HCT116 (cell line): ENCODE results near the gene AP3S1.

ENCODE experiments used
- ATF3 ChIP-seq: IDR thresholded peaks from 2 replicates; pipeline ENCODE4 v1.6.1; 2012
- CTCF ChIP-seq, 3 experiments: fragments of 200-600 bp in 1 of 3; sonication (generic) in 1 of 3; IDR thresholded peaks in 2 of 3; conservative IDR thresholded peaks in 1 of 3; 2 replicates each; pipeline ENCODE4 v1.5.1; 2012 to 2017; ENCODE audit warnings: low read depth in 2 of 3, low read length in 2 of 3, antibody characterized with exemption in 1 of 3, borderline replicate concordance in 1 of 3, control low read depth in 1 of 3, mild to moderate bottlenecking in 1 of 3, mixed read lengths in 1 of 3, mixed run types in 1 of 3, moderate library complexity in 1 of 3; ENCODE audit not compliant: insufficient read depth in 1 of 3
- EZH2phosphoT487 ChIP-seq: fragments of 200-600 bp; IDR thresholded peaks from 2 replicates; pipeline ENCODE4 v1.6.1; 2018; ENCODE audit warnings: antibody characterized with exemption, borderline replicate concordance
- POLR2AphosphoS5 ChIP-seq: IDR thresholded peaks from 2 replicates; pipeline ENCODE4 v1.6.1; 2011; ENCODE audit warnings: mild to moderate bottlenecking, low read depth, low read length, moderate library complexity
- ZFX ChIP-seq: fragments of 450-650 bp; IDR thresholded peaks from 2 replicates; pipeline ENCODE4 v1.6.1; 2017
- ZNF274 ChIP-seq: fragments of 200-500 bp; sonication (Bioruptor generic); IDR thresholded peaks from 2 replicates; pipeline ENCODE4 v1.6.1; 2014; ENCODE audit warnings: mild to moderate bottlenecking, low read depth, low read length, inconsistent platforms
- TF ChIP-seq, protein P1 (sequence below): IDR thresholded peaks from 2 replicates; pipeline ENCODE4 v1.6.1; 2011; ENCODE audit warnings: mild to moderate bottlenecking, low read length, moderate library complexity; ENCODE audit not compliant: insufficient replicate concordance; ENCODE audit errors: extremely low read depth
- TF ChIP-seq, protein P2 (sequence below): IDR thresholded peaks from 2 replicates; pipeline ENCODE4 v1.6.1; 2012

GRCh38 chr5:115873392-115873791 is 31.7 kb downstream of the AP3S1 start:
- TF ChIP-seq CTCF (IDR thresholded peaks at IDR 0.05 in 2 of 3, conservative IDR thresholded peaks at IDR 0.05 in 1 of 3; ENCODE audit: borderline replicate concordance in 1 of 3, insufficient read depth in 1 of 3, low read depth in 2 of 3, low read length in 2 of 3) (no peak), ZNF274 (no peak), EZH2phosphoT487 (no peak), ZFX (no peak), ATF3 (no peak), POLR2AphosphoS5 (no peak)
- TF ChIP-seq, protein P1, sequence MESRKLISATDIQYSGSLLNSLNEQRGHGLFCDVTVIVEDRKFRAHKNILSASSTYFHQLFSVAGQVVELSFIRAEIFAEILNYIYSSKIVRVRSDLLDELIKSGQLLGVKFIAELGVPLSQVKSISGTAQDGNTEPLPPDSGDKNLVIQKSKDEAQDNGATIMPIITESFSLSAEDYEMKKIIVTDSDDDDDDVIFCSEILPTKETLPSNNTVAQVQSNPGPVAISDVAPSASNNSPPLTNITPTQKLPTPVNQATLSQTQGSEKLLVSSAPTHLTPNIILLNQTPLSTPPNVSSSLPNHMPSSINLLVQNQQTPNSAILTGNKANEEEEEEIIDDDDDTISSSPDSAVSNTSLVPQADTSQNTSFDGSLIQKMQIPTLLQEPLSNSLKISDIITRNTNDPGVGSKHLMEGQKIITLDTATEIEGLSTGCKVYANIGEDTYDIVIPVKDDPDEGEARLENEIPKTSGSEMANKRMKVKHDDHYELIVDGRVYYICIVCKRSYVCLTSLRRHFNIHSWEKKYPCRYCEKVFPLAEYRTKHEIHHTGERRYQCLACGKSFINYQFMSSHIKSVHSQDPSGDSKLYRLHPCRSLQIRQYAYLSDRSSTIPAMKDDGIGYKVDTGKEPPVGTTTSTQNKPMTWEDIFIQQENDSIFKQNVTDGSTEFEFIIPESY = no peak
- TF ChIP-seq, protein P2, sequence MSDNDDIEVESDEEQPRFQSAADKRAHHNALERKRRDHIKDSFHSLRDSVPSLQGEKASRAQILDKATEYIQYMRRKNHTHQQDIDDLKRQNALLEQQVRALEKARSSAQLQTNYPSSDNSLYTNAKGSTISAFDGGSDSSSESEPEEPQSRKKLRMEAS = no peak
